Measurements from ENCODE around the gene MAP7D1.
A peak's percentile ranks its signal among the peaks of the same experiment; 100 is the strongest.
"Not testable (repeated sequence)": the region's sequence is repeated elsewhere in the genome, so short reads cannot be mapped to it uniquely, and the experiment has no call there.

Gene MAP7D1

DNA sequence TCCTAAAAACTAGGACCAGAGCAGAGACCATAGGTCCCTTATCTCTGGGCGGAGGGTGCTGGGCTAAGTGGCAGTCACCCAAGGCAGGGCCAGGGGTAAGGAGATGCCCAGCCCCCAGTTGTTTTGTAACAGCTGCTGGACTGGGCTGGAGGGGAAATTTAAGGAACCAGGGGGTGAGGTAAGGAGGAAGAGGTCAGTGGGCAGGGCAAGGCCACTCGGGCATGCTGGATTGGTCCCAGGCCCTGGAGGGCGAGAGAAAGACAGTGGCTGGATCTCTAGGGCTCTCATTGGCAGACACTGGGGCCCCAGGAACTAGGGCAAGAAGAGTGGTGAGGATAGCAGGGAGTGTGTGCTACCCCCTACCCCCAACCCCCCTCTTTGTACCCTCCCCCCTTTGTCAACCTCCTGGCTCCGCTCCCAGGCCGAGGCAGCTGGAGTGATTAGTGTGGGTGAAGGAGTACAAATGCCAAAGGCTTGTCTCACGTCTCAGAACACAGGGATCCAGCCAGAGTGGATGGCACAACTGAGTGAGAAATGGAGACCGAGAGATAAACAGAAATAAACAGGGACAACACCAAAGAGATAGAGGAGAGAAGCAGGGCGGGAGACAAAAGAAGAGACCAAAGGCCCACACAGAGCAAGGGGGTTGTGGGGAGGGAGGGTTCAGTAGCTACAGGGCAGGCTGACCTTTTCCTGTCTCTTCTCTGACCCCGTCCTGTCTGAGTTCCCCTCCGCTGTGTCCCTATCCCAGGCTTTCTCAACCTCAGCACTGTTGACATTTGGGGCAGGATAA lies 47.8 kb downstream of the MAP7D1 start:
- DNase-seq (ENCODE audit: low spot score) = no peak

- no peak for DNase-seq (ENCODE audit: low spot score)
Measured at GRCh38 chr1:36204347-36204909, 48.5 kb downstream of the MAP7D1 start.

DNA sequence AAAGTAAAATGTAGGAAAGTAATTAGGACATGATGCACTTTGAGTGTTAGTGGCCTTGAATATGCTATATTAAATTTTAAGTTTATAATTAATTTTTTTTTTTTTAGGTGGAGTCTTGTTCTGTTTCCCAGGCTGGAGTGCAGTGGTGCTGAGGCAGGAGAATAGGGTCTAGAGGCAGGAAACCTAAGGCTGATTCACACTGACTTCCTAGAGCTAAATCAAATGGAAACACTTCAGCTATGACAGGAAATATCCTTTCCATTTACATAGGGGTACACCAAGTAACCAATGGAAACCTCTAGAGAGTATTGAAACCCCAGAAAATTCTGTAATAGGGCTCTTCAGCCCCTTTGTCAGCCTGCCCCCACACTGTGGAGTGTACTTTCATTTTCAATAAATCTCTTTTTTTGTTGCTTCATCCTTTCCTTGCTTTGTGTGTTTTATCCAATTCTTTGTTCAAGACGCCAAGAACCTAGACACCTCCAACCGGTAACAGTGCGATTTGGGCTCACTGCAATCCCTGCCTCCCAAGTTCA lies 50.4 kb downstream of the MAP7D1 start:
- DNase-seq (ENCODE audit: low spot score) = no peak

- DNase-seq (ENCODE audit: low spot score) = no peak
Measured at GRCh38 chr1:36207339-36207738, 51.4 kb downstream of the MAP7D1 start.

DNA sequence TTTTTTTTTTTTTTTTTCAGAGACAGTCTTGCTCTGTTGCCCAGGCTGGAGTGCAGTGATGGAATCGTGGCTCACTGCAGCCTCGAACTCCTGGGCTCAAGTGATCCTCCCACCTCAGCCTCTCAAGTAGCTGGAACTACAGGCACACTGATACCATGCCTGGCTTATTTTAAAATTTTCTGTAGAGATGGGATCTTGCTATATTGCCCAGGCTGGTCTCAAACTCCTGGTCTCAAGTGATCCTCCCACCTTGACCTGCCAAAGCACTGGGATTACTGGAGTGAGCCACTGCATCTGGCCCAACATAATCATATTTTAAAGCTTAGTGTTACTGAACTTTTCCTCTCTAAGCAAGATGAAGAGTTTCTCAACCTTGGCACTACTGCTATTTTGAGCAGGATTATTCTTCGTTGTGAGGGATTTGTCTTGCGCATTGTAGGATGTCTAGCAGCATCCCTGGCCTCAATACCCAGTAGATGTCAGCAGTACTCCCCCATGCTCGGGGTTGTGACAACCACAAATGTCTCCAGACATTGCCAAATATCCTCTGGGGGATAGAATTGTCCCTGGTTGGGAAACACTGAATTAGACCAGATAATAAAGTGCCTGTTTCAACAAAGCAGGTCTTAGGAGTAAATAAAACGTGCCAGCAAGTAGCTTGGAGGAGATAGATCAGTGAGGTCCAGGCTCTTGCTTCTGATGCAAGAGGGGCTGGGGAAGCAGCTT lies 53.2 kb downstream of the MAP7D1 start:
- DNase-seq (ENCODE audit: low spot score) = no peak

DNA sequence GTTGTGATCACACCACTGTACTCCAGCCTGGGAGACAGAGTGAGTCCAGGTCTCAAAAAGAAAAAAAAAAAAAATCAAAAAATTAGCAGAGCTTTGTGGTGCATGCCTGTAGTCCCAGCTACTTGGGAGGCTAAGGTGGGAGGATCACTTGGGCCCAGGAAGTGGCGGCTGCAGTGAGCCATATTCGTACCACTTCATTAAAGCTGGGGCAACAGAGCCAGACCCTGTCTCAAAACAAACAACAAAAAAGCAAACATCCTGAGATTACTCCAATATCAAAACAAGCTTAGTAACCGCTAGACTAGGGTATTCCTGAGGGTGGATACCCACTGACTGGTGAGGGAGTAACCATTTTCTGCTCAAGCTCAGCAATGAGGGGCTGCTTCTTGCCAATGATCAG lies 55.3 kb downstream of the MAP7D1 start:
- no peak for DNase-seq (ENCODE audit: low spot score)

DNA sequence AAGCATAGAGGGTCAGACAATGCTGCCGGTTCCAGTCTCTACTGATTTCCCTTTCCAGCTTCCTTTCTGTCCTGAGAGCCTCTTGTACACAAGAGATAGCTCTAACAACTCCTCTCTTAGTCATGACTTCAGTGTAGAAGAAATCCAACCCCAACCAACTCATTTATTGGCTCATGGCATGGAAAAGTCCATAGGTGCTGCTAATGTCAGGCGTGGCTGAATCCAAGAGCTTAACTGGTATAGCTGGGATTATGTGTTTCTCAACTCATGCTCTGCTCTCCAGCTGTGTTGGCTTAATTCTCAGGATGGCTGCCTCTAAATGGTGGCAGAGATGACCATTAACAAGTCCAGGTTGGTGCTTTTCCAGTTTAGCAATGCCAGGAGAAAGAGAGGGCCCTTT lies 55.9 kb downstream of the MAP7D1 start:
- DNase-seq (ENCODE audit: low spot score) = no peak

DNA sequence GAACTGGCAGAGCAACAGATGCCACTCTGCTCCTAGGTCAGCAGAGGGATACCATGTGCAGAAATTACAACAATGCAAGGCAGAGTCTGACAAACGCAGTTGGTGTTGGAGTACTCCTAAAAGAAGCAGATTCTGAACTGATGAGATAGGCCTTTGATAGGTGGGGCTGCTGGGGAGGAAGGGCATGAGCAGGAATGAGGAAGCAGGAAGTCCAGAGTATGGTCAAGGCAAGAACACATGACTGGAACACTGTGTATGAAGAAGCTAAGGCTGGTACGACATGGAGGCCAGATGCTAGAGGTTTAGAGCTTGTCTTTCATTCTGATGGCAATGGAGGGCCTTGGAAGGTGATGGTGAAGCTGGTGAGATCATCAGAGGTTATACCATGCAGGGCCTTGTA lies 56.8 kb downstream of the MAP7D1 start:
- DNase-seq (ENCODE audit: low spot score) = no peak

DNA sequence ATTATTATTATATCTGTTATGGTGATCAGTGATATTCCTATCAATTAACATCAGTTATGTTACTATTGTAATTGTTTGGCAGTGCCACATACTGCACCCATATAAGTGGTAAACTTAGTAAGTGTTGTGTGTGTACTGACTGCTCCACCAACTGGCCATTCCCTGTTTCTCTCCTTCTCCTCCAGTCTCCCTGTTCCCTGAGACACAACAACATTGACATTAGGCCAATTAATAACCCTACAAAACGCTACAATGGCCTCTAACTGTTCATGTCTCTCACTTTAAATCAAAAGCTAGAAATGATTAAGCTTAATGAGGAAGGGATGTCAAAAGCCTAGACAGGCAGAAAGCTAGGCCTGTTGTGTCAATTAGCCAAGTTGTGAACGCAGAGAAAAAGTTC lies 61.7 kb downstream of the MAP7D1 start:
- DNase-seq (ENCODE audit: low spot score) = no peak

DNA sequence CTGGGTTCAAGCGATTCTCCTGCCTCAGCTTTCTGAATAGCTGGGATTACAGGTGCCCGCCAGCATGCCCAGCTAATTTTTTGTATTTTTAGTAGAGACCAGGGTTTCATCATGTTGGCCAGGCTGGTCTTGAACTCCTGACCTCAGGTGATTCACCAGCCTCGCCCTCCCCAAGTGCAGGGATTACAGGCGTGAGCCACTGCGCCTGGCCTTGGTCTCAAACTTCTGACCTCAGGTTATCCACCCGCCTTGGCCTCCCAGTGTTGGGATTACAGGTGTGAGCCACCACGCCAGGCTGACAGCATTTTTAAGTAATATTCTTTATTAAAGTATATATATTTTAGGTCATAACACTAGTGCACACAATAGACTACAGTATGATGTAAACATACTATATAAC lies 65.9 kb downstream of the MAP7D1 start:
- not testable (repeated sequence) for DNase-seq (ENCODE audit: low spot score)

GRCh38 chr1:36222481-36223380 lies 66.8 kb downstream of the MAP7D1 start:
- DNase-seq (ENCODE audit: low spot score) = no peak

DNA sequence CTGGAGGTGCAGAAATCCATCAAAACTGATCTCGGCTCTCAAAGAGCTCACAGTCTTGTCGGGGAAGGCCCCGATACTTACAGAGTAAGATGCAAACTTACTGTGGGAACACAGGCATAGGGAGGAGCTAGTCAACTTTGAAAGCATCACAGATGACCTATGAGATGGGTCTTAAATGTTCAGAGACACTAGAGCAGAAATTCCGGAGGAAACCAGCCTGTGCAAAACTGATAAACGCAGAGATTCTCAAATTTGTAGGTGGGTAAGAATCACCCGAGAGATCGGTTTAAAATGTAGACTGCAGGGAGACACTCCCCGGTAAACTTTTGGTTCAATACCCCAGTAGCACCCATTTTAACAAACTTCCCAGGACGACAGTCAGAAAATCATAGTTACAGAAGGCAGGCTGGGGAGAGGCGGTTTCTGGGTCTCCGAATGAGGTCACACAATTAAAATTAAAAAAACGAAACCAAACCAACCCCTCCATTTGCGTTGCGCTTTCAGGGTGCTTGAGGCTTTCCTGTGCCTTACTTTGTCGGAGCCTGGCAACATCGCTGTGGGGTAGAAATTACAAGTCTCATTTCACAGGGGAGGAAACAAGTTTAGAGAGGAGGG lies 67.5 kb downstream of the MAP7D1 start:
- DNase-seq (ENCODE audit: low spot score) = peak; percentile 75

- peak; percentile 99 for DNase-seq (ENCODE audit: low spot score)
Measured at GRCh38 chr1:36223996-36224536, 68.1 kb downstream of the MAP7D1 start, which contains the start of gene THRAP3. THRAP3 (plus strand) TSS chr1:36224443; CDS start chr1:36282564, 58,121 bp downstream.

GRCh38 chr1:36224537-36225282 lies 68.8 kb downstream of the MAP7D1 start:
- DNase-seq (ENCODE audit: low spot score) = no peak

DNA sequence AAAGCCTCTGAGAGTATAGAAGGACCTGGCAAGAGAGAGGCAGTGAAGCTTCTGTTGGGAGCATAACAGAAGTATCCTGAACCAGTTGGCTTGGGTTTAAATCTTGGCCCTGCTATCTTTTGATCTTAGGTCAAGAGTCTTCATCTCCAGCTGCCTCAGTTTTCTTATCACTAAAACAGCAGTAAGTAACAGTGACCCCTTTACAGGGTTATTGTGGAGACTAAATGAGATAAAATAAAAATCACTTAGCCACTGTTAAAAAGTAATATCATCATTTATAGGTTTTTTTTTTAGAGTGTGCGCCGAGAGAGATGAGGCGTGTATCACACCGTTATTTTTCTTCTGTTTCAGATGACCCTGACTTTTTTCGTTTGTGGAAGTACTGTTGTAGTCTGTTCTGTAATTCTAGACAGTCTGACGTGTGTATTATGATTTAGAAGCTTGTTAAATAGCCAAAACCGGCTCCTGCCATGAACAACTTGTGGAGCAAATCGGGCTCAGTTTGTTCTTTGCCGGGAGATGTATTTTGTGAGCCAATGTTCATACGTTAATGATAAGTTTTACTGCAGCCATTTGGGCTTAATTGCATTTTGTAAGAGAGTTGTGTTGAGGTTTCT lies 69.4 kb downstream of the MAP7D1 start:
- DNase-seq (ENCODE audit: low spot score) = no peak

- DNase-seq (ENCODE audit: low spot score) = not testable (repeated sequence)
Measured at GRCh38 chr1:36230279-36230678, 74.3 kb downstream of the MAP7D1 start.

Data from NAMALWA (cell line).